Hepatocyte (in vitro differentiated cells): ENCODE measurements around the gene ALPP. TPM values are rescaled to one million over a fixed set of nuclear protein-coding genes. Genes with fewer than 3 reads are reported as not detected.
"Not testable (repeated sequence)": the region's sequence is repeated elsewhere in the genome, so short reads cannot be mapped to it uniquely, and the experiment has no call there.

Experiments
- DNase-seq: peaks from one replicate; pipeline ENCODE4 v3.0.0-alpha.2; 2016; ENCODE audit warnings: low spot score
- H2AFZ ChIP-seq: fragments of 200-600 bp; sonication (generic); 2 replicates; pipeline ENCODE4 v1.6.0; 2016; ENCODE audit warnings: antibody characterized with exemption, mild to moderate bottlenecking
- H3K27ac ChIP-seq: fragments of 200-600 bp; sonication (generic); 2 replicates; pipeline ENCODE4 v1.5.1; 2016; ENCODE audit warnings: mild to moderate bottlenecking
- H3K27me3 ChIP-seq: fragments of 200-600 bp; sonication (generic); 2 replicates; pipeline ENCODE4 v1.6.1; 2016
- H3K36me3 ChIP-seq: fragments of 200-600 bp; sonication (generic); replicated peaks from 2 replicates; pipeline ENCODE4 v1.5.1; 2016; ENCODE audit warnings: low read depth; ENCODE audit not compliant: insufficient read depth
- H3K4me1 ChIP-seq: fragments of 200-600 bp; sonication (generic); 2 replicates; pipeline ENCODE4 v1.5.1; 2016; ENCODE audit warnings: mild to moderate bottlenecking, moderate library complexity; ENCODE audit not compliant: insufficient read depth
- H3K4me2 ChIP-seq: fragments of 200-600 bp; sonication (generic); 2 replicates; pipeline ENCODE4 v1.6.0; 2016
- H3K4me3 ChIP-seq: fragments of 200-600 bp; sonication (generic); 2 replicates; pipeline ENCODE4 v1.5.1; 2016; ENCODE audit warnings: mild to moderate bottlenecking
- H3K79me2 ChIP-seq: fragments of 200-600 bp; sonication (generic); 2 replicates; pipeline ENCODE4 v1.6.0; 2017; ENCODE audit warnings: mild to moderate bottlenecking
- H3K9me2 ChIP-seq: fragments of 200-600 bp; sonication (generic); replicated peaks from 2 replicates; pipeline ENCODE4 v1.6.0; 2017; ENCODE audit warnings: mild to moderate bottlenecking; ENCODE audit not compliant: insufficient read depth
- H3K9me3 ChIP-seq: fragments of 200-600 bp; sonication (generic); 2 replicates; pipeline ENCODE4 v1.5.1; 2016; ENCODE audit warnings: low read depth, mild to moderate bottlenecking
- H4K20me1 ChIP-seq: fragments of 200-600 bp; sonication (generic); 2 replicates; pipeline ENCODE4 v1.6.0; 2016; ENCODE audit warnings: mild to moderate bottlenecking; ENCODE audit not compliant: insufficient read depth, poor library complexity, severe bottlenecking
- EZH2 ChIP-seq: fragments of 200-600 bp; sonication (generic); IDR thresholded peaks from 2 replicates; pipeline ENCODE4 v1.6.1; 2016; ENCODE audit warnings: antibody characterized with exemption, mild to moderate bottlenecking, borderline replicate concordance
- EZH2phosphoT487 ChIP-seq: fragments of 200-600 bp; sonication (generic); IDR thresholded peaks from one replicate; pipeline ENCODE4 v1.6.1; 2018; ENCODE audit warnings: antibody characterized with exemption, mild to moderate bottlenecking, low read depth, moderate library complexity; ENCODE audit not compliant: unreplicated experiment, severe bottlenecking
- WGBS: methylation state at CpG from one replicate; pipeline ENCODE4 v1.1.6; 2016; ENCODE audit warnings: low lambda C conversion rate; ENCODE audit errors: missing lambda C conversion rate; 5-methylcytosine and 5-hydroxymethylcytosine counted together
- polyA plus RNA-seq: library from polyadenylated mRNA; unstranded; fragments of >200 nt; fragmentation: Nextera tagmentation; extraction: Ambion mirVana; gene quantifications from 2 replicates; pipeline ENCODE4 v1.2.1, GENCODE V29; 2016
- total RNA-seq: library from RNA; depleted of rRNA; stranded (reverse); fragments of >200 nt; gene quantifications from 2 replicates; pipeline ENCODE4 v1.2.3, GENCODE V29; 2014
- TF ChIP-seq, protein P1 (sequence below): fragments of 200-600 bp; sonication (generic); IDR thresholded peaks from 2 replicates; pipeline ENCODE4 v1.5.1; 2016; ENCODE audit warnings: antibody characterized with exemption, mild to moderate bottlenecking; ENCODE audit not compliant: poor library complexity

Gene ALPP
- total and polyA plus RNA-seq, 2 experiments from 2014 or later, result 1.2 to 6.5 TPM

DNA sequence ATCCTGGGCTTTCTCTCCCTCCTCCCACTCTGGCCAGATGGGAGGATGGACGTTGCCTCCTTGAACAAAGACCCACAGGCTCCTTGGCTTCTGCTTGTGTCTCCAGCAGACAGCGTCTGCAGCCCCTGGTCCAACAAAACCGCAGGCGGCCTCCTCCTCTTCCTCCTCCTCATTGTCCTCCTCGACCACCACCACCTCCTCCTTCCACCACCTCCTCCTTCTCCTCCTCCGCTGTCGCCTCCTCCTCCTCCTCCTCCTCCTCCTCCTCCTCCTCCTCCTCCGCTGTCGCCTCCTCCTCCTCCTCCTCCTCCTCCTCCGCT is 45.7 kb upstream of the ALPP start:
- DNase-seq, result no peak
- Histone ChIP-seq H3K9me3 (no peaks in the 10 kb centered on the region), H3K79me2 (no peaks in the 10 kb centered on the region), H3K4me1 (no peaks in the 10 kb centered on the region), H3K27ac (no peak overlapping the region), H3K27me3 (no peaks in the 10 kb centered on the region), H3K4me2 (no peak overlapping the region), H3K36me3 (no peaks in the 10 kb centered on the region), H4K20me1 (no peaks in the 10 kb centered on the region), H3K9me2 (no peaks in the 10 kb centered on the region), H2AFZ (no peak overlapping the region), H3K4me3 (no peak overlapping the region)
- no CpG with 5 or more reads among the region's 10 CpGs for WGBS
- TF ChIP-seq, protein P1, sequence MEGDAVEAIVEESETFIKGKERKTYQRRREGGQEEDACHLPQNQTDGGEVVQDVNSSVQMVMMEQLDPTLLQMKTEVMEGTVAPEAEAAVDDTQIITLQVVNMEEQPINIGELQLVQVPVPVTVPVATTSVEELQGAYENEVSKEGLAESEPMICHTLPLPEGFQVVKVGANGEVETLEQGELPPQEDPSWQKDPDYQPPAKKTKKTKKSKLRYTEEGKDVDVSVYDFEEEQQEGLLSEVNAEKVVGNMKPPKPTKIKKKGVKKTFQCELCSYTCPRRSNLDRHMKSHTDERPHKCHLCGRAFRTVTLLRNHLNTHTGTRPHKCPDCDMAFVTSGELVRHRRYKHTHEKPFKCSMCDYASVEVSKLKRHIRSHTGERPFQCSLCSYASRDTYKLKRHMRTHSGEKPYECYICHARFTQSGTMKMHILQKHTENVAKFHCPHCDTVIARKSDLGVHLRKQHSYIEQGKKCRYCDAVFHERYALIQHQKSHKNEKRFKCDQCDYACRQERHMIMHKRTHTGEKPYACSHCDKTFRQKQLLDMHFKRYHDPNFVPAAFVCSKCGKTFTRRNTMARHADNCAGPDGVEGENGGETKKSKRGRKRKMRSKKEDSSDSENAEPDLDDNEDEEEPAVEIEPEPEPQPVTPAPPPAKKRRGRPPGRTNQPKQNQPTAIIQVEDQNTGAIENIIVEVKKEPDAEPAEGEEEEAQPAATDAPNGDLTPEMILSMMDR, result no peak
- TF ChIP-seq EZH2phosphoT487 (no peak), EZH2 (no peak)

DNA sequence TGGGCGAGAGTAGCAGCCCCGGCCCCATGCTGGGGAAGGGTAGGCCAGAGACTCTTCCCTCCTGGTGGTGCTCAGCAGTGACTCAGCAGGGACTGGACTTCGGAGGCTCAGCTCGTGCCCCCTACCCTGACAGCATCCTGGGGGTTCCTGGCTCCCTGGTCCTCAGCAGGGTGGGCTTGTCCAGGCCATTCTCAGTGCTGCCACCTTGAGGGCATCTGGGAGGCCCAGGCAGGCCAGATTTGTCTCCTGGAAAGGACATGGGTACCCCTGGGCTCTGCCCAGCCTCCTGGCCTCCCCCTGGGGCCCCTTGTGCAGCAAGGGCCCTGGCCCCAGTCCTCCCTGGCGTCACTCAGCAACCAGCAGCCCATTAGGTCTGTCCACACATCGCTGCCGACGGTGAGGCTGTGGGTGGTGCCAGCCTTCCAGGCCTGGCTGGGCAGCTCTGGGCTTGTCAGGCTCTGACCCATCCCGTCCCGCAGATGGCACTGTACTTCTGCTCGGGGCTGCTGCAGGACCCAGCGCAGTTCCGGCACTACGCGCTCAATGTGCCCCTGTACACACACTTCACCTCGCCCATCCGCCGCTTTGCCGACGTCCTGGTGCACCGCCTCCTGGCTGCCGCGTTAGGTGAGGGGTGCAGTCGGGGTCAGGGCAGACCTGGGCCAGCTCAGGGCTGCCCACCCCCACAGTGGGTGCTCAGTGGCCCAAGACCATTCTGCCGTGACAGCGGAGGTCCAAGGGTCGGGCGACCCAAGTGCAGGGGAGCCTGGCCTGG is 45.0 kb upstream of the ALPP start:
- Histone ChIP-seq H3K4me3 (no peak overlapping the region), H2AFZ (no peak overlapping the region), H3K36me3 (no peaks in the 10 kb centered on the region), H3K79me2 (no peaks in the 10 kb centered on the region), H3K9me3 (no peaks in the 10 kb centered on the region), H3K27ac (no peak overlapping the region), H3K4me2 (no peak overlapping the region), H3K4me1 (no peaks in the 10 kb centered on the region), H4K20me1 (no peaks in the 10 kb centered on the region), H3K9me2 (no peaks in the 10 kb centered on the region), H3K27me3 (no peaks in the 10 kb centered on the region)
- no peak for DNase-seq
- TF ChIP-seq, protein P1, result peak; percentile 44
- TF ChIP-seq EZH2, result no peak
- WGBS, result 93% methylated on average over 28 of the region's 28 CpGs

DNA sequence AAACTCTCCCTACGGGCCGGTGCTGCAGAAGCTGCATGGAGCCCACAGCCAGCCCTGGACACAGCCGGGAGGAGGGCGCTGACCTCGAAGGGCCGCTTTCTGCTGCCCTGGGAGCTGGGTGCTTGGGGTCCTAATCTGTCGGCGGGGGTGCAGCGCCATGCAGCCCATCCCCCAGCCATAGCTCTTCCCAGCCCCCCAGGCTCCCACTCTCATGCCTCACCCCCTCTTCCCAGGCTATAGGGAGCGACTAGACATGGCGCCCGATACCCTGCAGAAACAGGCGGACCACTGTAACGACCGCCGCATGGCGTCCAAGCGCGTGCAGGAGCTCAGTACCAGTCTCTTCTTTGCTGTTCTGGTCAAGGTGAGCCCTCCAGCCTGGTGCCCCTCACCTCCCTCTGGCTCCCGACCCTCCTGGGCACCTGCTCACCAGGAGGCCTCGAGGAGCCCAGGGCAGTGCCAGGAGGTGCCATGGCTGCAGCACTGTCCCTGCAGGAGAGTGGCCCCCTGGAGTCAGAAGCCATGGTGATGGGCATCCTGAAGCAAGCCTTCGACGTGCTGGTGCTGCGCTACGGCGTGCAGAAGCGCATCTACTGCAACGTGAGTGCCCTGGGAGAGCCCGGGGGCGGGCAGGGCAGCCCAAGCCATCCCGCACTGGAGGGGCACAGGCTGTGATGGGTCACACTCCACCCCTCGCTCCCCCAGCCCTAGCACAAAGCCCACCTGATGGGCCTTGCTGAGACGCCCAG is 44.2 kb upstream of the ALPP start:
- not testable (repeated sequence) for H3K79me2 ChIP-seq, DNase-seq, H3K4me3 ChIP-seq, H3K27me3 ChIP-seq, H3K4me1 ChIP-seq, H3K36me3 ChIP-seq, H3K9me3 ChIP-seq, H4K20me1 ChIP-seq, H2AFZ ChIP-seq, H3K9me2 ChIP-seq, H3K27ac ChIP-seq, H3K4me2 ChIP-seq
- 96% methylated on average over 24 of the region's 33 CpGs for WGBS

DNA sequence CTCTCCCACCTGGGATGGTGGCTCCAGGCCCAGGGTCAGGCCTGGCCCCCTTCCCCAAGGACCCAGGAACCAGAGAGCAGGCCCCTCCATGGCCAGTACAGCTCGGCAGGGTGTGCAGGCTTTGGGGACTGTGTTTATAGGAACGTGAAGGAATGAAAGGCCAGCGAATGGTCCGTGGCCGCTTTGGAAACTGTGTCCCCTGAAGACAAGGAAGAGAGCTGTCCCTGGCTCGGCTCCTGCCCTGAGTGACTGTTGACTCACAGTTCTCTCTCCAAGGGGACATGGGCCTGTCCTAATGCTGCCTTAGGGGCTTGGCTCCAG is 43.7 kb upstream of the ALPP start:
- DNase-seq, H3K27me3 ChIP-seq, H4K20me1 ChIP-seq, H2AFZ ChIP-seq, H3K4me1 ChIP-seq, H3K9me3 ChIP-seq, H3K36me3 ChIP-seq, H3K4me2 ChIP-seq, H3K27ac ChIP-seq, H3K79me2 ChIP-seq, H3K9me2 ChIP-seq, H3K4me3 ChIP-seq: not testable (repeated sequence)
- 96% methylated on average over 5 of the region's 6 CpGs for WGBS
